Right lung (tissue), 10 donors: Measurements from ENCODE around the gene NFRKB. TPM values are rescaled to one million over a fixed set of nuclear protein-coding genes. Genes with fewer than 3 reads are reported as not detected.

Experiments used
- DNase-seq, 2 donors: peaks; one replicate each; pipeline ENCODE4 v3.0.0-alpha.2; 2013
- long read RNA-seq, 8 donors: transcript quantifications; one replicate each; lab custom pipeline, GENCODE V29; 2026
- polyA plus RNA-seq, 5 donors: library from polyadenylated mRNA; unstranded; fragments of 120-200 nt; gene quantifications; one replicate each; pipeline versions ENCODE4 v1.2.1 to v1.2.3, GENCODE V29; 2013; ENCODE audit warnings: inconsistent platforms in 1 of 5, low replicate concordance in 1 of 5; ENCODE audit not compliant: insufficient read length in 5 of 5, insufficient read depth in 1 of 5

NFRKB gene
- polyA plus RNA-seq, result 10 to 100 TPM; 38.1 to 49.0 (median 39.4) TPM
- long read RNA-seq, donor 1, result 0 reads
- long read RNA-seq, donor 2, result 0 reads
- long read RNA-seq, donor 3, result 0 reads
- long read RNA-seq, donor 4, result 0 reads
- long read RNA-seq, donor 5, result 0 reads
- long read RNA-seq, donor 6, partial matches to known transcripts, result 5 of 5 reads
- long read RNA-seq, donor 6, other reads (novel, unspliced or antisense), result 0 of 5 reads
- long read RNA-seq, donor 7, result 0 reads
- long read RNA-seq, donor 8, partial matches to known transcripts, result 0 of 1 reads
- long read RNA-seq, donor 8, other reads (novel, unspliced or antisense), result 0 of 1 reads

- peak; percentile 80 for DNase-seq
These were observed at the start of gene NFRKB for GRCh38 chr11:129895126-129896041. TSS of gene NFRKB (minus strand) at chr11:129895578. CDS start at chr11:129892849, 2,729 bp downstream.

GRCh38 chr11:129944696-129945095, 49.3 kb upstream of the NFRKB start:
- DNase-seq, result no peak

GRCh38 chr11:129943036-129943435, 47.7 kb upstream of the NFRKB start:
- no peak for DNase-seq

- no peak for DNase-seq
These were observed 44.1 kb upstream of the NFRKB start for GRCh38 chr11:129939510-129939909.

- DNase-seq, result no peak
These were observed 43.4 kb upstream of the NFRKB start for GRCh38 chr11:129938764-129939163.

GRCh38 chr11:129937592-129938238, 42.3 kb upstream of the NFRKB start:
- DNase-seq, result no peak

- no peak for DNase-seq
These were observed 40.3 kb upstream of the NFRKB start for GRCh38 chr11:129935723-129936122.

- no peak for DNase-seq
These were observed 38.5 kb upstream of the NFRKB start for GRCh38 chr11:129933891-129934290.

- DNase-seq, result no peak
These were observed 37.9 kb upstream of the NFRKB start for GRCh38 chr11:129933262-129933661.

GRCh38 chr11:129932381-129933067, 37.1 kb upstream of the NFRKB start:
- DNase-seq, result no peak

- DNase-seq, result no peak
These were observed 35.4 kb upstream of the NFRKB start for GRCh38 chr11:129930743-129931142.

GRCh38 chr11:129930296-129930695, 34.9 kb upstream of the NFRKB start:
- no peak for DNase-seq

- DNase-seq, result no peak
These were observed 34.3 kb upstream of the NFRKB start for GRCh38 chr11:129929721-129930120.

- DNase-seq, result no peak
These were observed 33.7 kb upstream of the NFRKB start for GRCh38 chr11:129928923-129929692.

GRCh38 chr11:129922674-129923073, 27.3 kb upstream of the NFRKB start:
- DNase-seq, result no peak

- no peak for DNase-seq
These were observed 23.0 kb upstream of the NFRKB start for GRCh38 chr11:129918361-129918760.

- DNase-seq, result no peak
These were observed 21.9 kb upstream of the NFRKB start for GRCh38 chr11:129917231-129917630.

- no peak for DNase-seq
These were observed 15.9 kb upstream of the NFRKB start for GRCh38 chr11:129911298-129911697.

- no peak for DNase-seq
These were observed 15.0 kb upstream of the NFRKB start for GRCh38 chr11:129910360-129910759.

GRCh38 chr11:129905402-129905801, 10.0 kb upstream of the NFRKB start:
- no peak for DNase-seq

GRCh38 chr11:129896062-129896461, 684 bp upstream of the NFRKB start:
- no peak for DNase-seq
